OCI-LY3 (cell line): ENCODE data around the gene PCDHGB4.

Experiments used
- CTCF ChIP-seq: fragments of 200-600, 300-600 bp; sonication (generic); IDR thresholded peaks from 2 replicates; pipeline ENCODE4 v1.5.1; 2014; ENCODE audit warnings: antibody characterized with exemption, low read length, low read depth
- EZH2phosphoT487 ChIP-seq: fragments of 200-600 bp; shearing (Covaris generic); IDR thresholded peaks from 2 replicates; pipeline ENCODE4 v1.6.1; 2018; ENCODE audit warnings: antibody characterized with exemption, mixed run types, low read depth

- TF ChIP-seq CTCF (no peak), EZH2phosphoT487 (no peak)
Observed at GRCh38 chr5:141383345-141383744, 4.2 kb upstream of the PCDHGB4 start.
